Measurements from ENCODE around the gene MUC5B. TPM values are rescaled to one million over a fixed set of nuclear protein-coding genes. Genes with fewer than 3 reads are reported as not detected.
A peak's percentile ranks its signal among the peaks of the same experiment; 100 is the strongest.

The MUC5B gene
- total RNA-seq, 1 experiment from 2014 or later, result 1.6 TPM

- TF ChIP-seq CDX4 (CRISPR knock-in tag; IDR thresholded peaks at IDR 0.05; ENCODE audit: borderline replicate concordance), result no peak
- TF ChIP-seq TEAD4 (CRISPR knock-in tag; IDR thresholded peaks at IDR 0.05), result no peak
- TF ChIP-seq MYBL2 (CRISPR knock-in tag; IDR thresholded peaks at IDR 0.05), result no peak
- no peak for TF ChIP-seq GABPB1 (CRISPR knock-in tag; IDR thresholded peaks at IDR 0.05)
- no peak for TF ChIP-seq TCF7 (CRISPR knock-in tag; IDR thresholded peaks at IDR 0.05; ENCODE audit: low read depth)
- no peak for TF ChIP-seq JAZF1 (CRISPR knock-in tag; IDR thresholded peaks at IDR 0.05)
- TF ChIP-seq TP53 (CRISPR knock-in tag; IDR thresholded peaks at IDR 0.05), result no peak
- no peak for TF ChIP-seq E2F1 (CRISPR knock-in tag; IDR thresholded peaks at IDR 0.05)
- no peak for TF ChIP-seq NR1H2 (CRISPR knock-in tag; IDR thresholded peaks at IDR 0.05)
- no peak for TF ChIP-seq OVOL2 (CRISPR knock-in tag; IDR thresholded peaks at IDR 0.05; ENCODE audit: borderline replicate concordance)
- no peak for TF ChIP-seq FOXJ3 (CRISPR knock-in tag; IDR thresholded peaks at IDR 0.05; ENCODE audit: borderline replicate concordance)
Observed at GRCh38 chr11:1205987-1206331, 16.9 kb upstream of the MUC5B start (continued).

GRCh38 chr11:1206391-1207271, 16.2 kb upstream of the MUC5B start:
- H3K36me3 Mint-ChIP-seq, result peaks cover 16% of the 10 kb centered on the region
- ATAC-seq, result no peak
- H3K27me3 Mint-ChIP-seq (ENCODE audit: low read depth), result peaks cover 15% of the 10 kb centered on the region
- ChIA-PET CTCF (interaction anchor here (0.6 kb wide), 1 partner anchor 626 kb away, joined by 3 read pairs; no protein-coding TSS in a partner anchor), POLR2A (no interaction called here)
- DNase-seq (ENCODE audit: low spot score), result peak; percentile 7
- peaks cover 26% of the 10 kb centered on the region for H3K9me3 Mint-ChIP-seq
- no peak overlapping the region for H3K4me3 Mint-ChIP-seq
- H3K4me1 Mint-ChIP-seq, result no peaks in the 10 kb centered on the region
- TF ChIP-seq USF1 (CRISPR knock-in tag; IDR thresholded peaks at IDR 0.05) (no peak), ETV6 (CRISPR knock-in tag; IDR thresholded peaks at IDR 0.05) (no peak), TCF7 (CRISPR knock-in tag; IDR thresholded peaks at IDR 0.05; ENCODE audit: low read depth) (no peak), ARID4B (CRISPR knock-in tag; IDR thresholded peaks at IDR 0.05; ENCODE audit: borderline replicate concordance) (no peak), STAT6 (CRISPR knock-in tag; conservative IDR thresholded peaks at IDR 0.05; ENCODE audit: low read depth) (no peak), RORB (CRISPR knock-in tag; IDR thresholded peaks at IDR 0.05) (no peak), ZNF512 (CRISPR knock-in tag; IDR thresholded peaks at IDR 0.05; ENCODE audit: borderline replicate concordance) (no peak), ZNF416 (CRISPR knock-in tag; IDR thresholded peaks at IDR 0.05) (no peak), ZNF423 (CRISPR knock-in tag; IDR thresholded peaks at IDR 0.05) (no peak), HMGA2 (CRISPR knock-in tag; IDR thresholded peaks at IDR 0.05) (no peak), MAX (CRISPR knock-in tag; IDR thresholded peaks at IDR 0.05) (no peak), JAZF1 (CRISPR knock-in tag; IDR thresholded peaks at IDR 0.05) (no peak)
- no peak overlapping the region for H3K27ac Mint-ChIP-seq

Measured in WTC11 (cell line).